ENCODE measurements around the gene FAM110D.

GRCh38 chr1:26155370-26156284 is 3.3 kb upstream of the FAM110D start:
- no peak for TF ChIP-seq RFX5 (IDR thresholded peaks at IDR 0.05; ENCODE audit: low read depth, low read length)
- TF ChIP-seq PBX3 (IDR thresholded peaks at IDR 0.05; ENCODE audit: insufficient replicate concordance, low read depth, low read length), result no peak
- no peak for TF ChIP-seq TCF12 (IDR thresholded peaks at IDR 0.05; ENCODE audit: low read depth, low read length)
- no peak for TF ChIP-seq CREB1 (IDR thresholded peaks at IDR 0.05; ENCODE audit: low read depth)
- no peak for TF ChIP-seq MYC (IDR thresholded peaks at IDR 0.05; ENCODE audit: insufficient read depth, insufficient read length, insufficient replicate concordance, low read length, severe bottlenecking)
- TF ChIP-seq, protein P1, sequence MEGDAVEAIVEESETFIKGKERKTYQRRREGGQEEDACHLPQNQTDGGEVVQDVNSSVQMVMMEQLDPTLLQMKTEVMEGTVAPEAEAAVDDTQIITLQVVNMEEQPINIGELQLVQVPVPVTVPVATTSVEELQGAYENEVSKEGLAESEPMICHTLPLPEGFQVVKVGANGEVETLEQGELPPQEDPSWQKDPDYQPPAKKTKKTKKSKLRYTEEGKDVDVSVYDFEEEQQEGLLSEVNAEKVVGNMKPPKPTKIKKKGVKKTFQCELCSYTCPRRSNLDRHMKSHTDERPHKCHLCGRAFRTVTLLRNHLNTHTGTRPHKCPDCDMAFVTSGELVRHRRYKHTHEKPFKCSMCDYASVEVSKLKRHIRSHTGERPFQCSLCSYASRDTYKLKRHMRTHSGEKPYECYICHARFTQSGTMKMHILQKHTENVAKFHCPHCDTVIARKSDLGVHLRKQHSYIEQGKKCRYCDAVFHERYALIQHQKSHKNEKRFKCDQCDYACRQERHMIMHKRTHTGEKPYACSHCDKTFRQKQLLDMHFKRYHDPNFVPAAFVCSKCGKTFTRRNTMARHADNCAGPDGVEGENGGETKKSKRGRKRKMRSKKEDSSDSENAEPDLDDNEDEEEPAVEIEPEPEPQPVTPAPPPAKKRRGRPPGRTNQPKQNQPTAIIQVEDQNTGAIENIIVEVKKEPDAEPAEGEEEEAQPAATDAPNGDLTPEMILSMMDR (IDR thresholded peaks at IDR 0.05 in 2 of 3, conservative IDR thresholded peaks at IDR 0.05 in 1 of 3; ENCODE audit: control insufficient read depth in 2 of 3, extremely low read depth in 1 of 3, insufficient read depth in 1 of 3, low read depth in 3 of 3, low read length in 3 of 3), result no peak
- TF ChIP-seq FOXM1 (IDR thresholded peaks at IDR 0.05; ENCODE audit: low read depth, low read length), result no peak
- no peak for TF ChIP-seq POLR2AphosphoS5 (IDR thresholded peaks at IDR 0.05; ENCODE audit: low read length)
